ENCODE results near the gene UNC79. TPM values are rescaled to one million over a fixed set of nuclear protein-coding genes. Genes with fewer than 3 reads are reported as not detected.

Gene UNC79
- total RNA-seq, 2 experiments from 2014 or later: 0.04 to 0.05 TPM

GRCh38 chr14:93643676-93644075 lies 212.9 kb downstream of the UNC79 start:
- no peak for TF ChIP-seq CTCF (IDR thresholded peaks at IDR 0.05)
- ATAC-seq (no peak), DNase-seq (no peak)
- POLR2A ChIA-PET: no interaction called here
- Mint-ChIP-seq H3K27me3 (peaks cover 22% of the 10 kb centered on the region), H3K27ac (no peak overlapping the region), H3K36me3 (ENCODE audit: low read depth) (no peaks in the 10 kb centered on the region), H3K4me1 (ENCODE audit: low read depth) (peaks cover 13% of the 10 kb centered on the region), H3K9me3 (peaks cover 4% of the 10 kb centered on the region), H3K4me3 (no peak overlapping the region)
- intact Hi-C loops (cut with micrococcal nuclease): no loop called here
- CTCF ChIA-PET: interaction anchor here (0.8 kb wide), 1 partner anchor 11 kb away, joined by 5 read pairs; no protein-coding TSS in a partner anchor

- no peak overlapping the region for H3K4me3 Mint-ChIP-seq
- H3K27me3 Mint-ChIP-seq: peaks cover 15% of the 10 kb centered on the region
- H3K36me3 Mint-ChIP-seq (ENCODE audit: low read depth): no peaks in the 10 kb centered on the region
- H3K9me3 Mint-ChIP-seq: peaks cover 4% of the 10 kb centered on the region
- peaks cover 16% of the 10 kb centered on the region for H3K4me1 Mint-ChIP-seq (ENCODE audit: low read depth)
- no peak for DNase-seq
- ChIA-PET CTCF (interaction anchor here (1.4 kb wide), 2 partner anchors 10 to 491 kb away, joined by 3 to 6 read pairs; no protein-coding TSS in a partner anchor), POLR2A (no interaction called here)
- TF ChIP-seq CTCF (IDR thresholded peaks at IDR 0.05): no peak
- intact Hi-C loops (cut with micrococcal nuclease): no loop called here
- no peak overlapping the region for H3K27ac Mint-ChIP-seq
- ATAC-seq: no peak
These were observed 214.5 kb downstream of the UNC79 start for GRCh38 chr14:93645200-93645599.

- DNase-seq: peak; percentile 69
- peak overlapping the region; percentile 32 for H3K27ac Mint-ChIP-seq
- H3K36me3 Mint-ChIP-seq (ENCODE audit: low read depth): no peaks in the 10 kb centered on the region
- peaks cover 15% of the 10 kb centered on the region for H3K27me3 Mint-ChIP-seq
- H3K4me3 Mint-ChIP-seq: no peak overlapping the region
- ChIA-PET CTCF (no interaction called here), POLR2A (no interaction called here)
- peak; percentile 89 for ATAC-seq
- intact Hi-C loops (cut with micrococcal nuclease): no loop called here
- peaks cover 16% of the 10 kb centered on the region for H3K4me1 Mint-ChIP-seq (ENCODE audit: low read depth)
- peaks cover 4% of the 10 kb centered on the region for H3K9me3 Mint-ChIP-seq
- peak; percentile 38 for TF ChIP-seq CTCF (IDR thresholded peaks at IDR 0.05)
These were observed 217.9 kb downstream of the UNC79 start for GRCh38 chr14:93648440-93649168.

GRCh38 chr14:93654599-93654998 lies 223.9 kb downstream of the UNC79 start:
- peaks cover 17% of the 10 kb centered on the region for H3K27me3 Mint-ChIP-seq
- TF ChIP-seq CTCF (IDR thresholded peaks at IDR 0.05): no peak
- intact Hi-C loops (cut with micrococcal nuclease): no loop called here
- H3K27ac Mint-ChIP-seq: no peak overlapping the region
- no peaks in the 10 kb centered on the region for H3K4me1 Mint-ChIP-seq (ENCODE audit: low read depth)
- H3K4me3 Mint-ChIP-seq: no peak overlapping the region
- POLR2A ChIA-PET: no interaction called here
- CTCF ChIA-PET: interaction anchor here (0.6 to 2.1 kb wide), 16 partner anchors 9 to 482 kb away, joined by 3 to 10 read pairs (median 4); no protein-coding TSS in a partner anchor
- no peaks in the 10 kb centered on the region for H3K9me3 Mint-ChIP-seq
- DNase-seq (no peak), ATAC-seq (no peak)
- H3K36me3 Mint-ChIP-seq (ENCODE audit: low read depth): no peaks in the 10 kb centered on the region

- no peaks in the 10 kb centered on the region for H3K36me3 Mint-ChIP-seq (ENCODE audit: low read depth)
- peak; percentile 62 for TF ChIP-seq CTCF (IDR thresholded peaks at IDR 0.05)
- ATAC-seq (no peak), DNase-seq (peak; percentile 6)
- no peaks in the 10 kb centered on the region for H3K9me3 Mint-ChIP-seq
- H3K4me1 Mint-ChIP-seq (ENCODE audit: low read depth): no peaks in the 10 kb centered on the region
- ChIA-PET POLR2A (no interaction called here), CTCF (interaction anchor here (0.6 to 2.1 kb wide), 20 partner anchors 8 to 481 kb away, joined by 3 to 10 read pairs (median 4); no protein-coding TSS in a partner anchor)
- peaks cover 17% of the 10 kb centered on the region for H3K27me3 Mint-ChIP-seq
- H3K4me3 Mint-ChIP-seq: no peak overlapping the region
- no peak overlapping the region for H3K27ac Mint-ChIP-seq
- intact Hi-C loops (cut with micrococcal nuclease): loop anchor here (5.0 kb wide), 1 partner anchor 237 kb away; no protein-coding TSS in a partner anchor
These were observed 224.5 kb downstream of the UNC79 start for GRCh38 chr14:93655078-93655750.
